Esophagus squamous epithelium (tissue), 5 donors: ENCODE data around the gene MANSC1. TPM values are rescaled to one million over a fixed set of nuclear protein-coding genes. Genes with fewer than 3 reads are reported as not detected.

Experiments used
- DNase-seq: peaks from one replicate; lab custom pipeline; 2025; lab: John Stamatoyannopoulos, UW
- H3K27ac ChIP-seq, 4 donors: fragments of 200-600 bp; sonication (generic); one replicate each; pipeline ENCODE4 v1.5.1; 2016 to 2019; ENCODE audit warnings: mild to moderate bottlenecking in 1 of 4
- H3K27me3 ChIP-seq, 4 donors: fragments of 200-600 bp; sonication (generic); 1 replicate in 3 of 4; 2 replicates in 1 of 4; pipeline versions ENCODE4 v1.5.1 to v1.6.0; 2017 to 2021; ENCODE audit warnings: antibody characterized with exemption in 1 of 4
- H3K36me3 ChIP-seq, 3 donors: fragments of 200-600 bp; sonication (generic); one replicate each; pipeline ENCODE4 v1.5.1; 2016 to 2019
- H3K4me1 ChIP-seq, 3 donors: fragments of 200-600 bp; sonication (generic); one replicate each; pipeline ENCODE4 v1.5.1; 2017 to 2019
- H3K4me3 ChIP-seq, 4 donors: fragments of 200-600 bp; sonication (generic); 1 replicate in 3 of 4; 2 replicates in 1 of 4; pipeline ENCODE4 v1.5.1; 2016 to 2019; ENCODE audit warnings: mild to moderate bottlenecking in 2 of 4, moderate library complexity in 1 of 4
- H3K9me3 ChIP-seq, 3 donors: fragments of 200-600 bp; sonication (generic); one replicate each; pipeline ENCODE4 v1.5.1; 2016 to 2019
- POLR2A ChIP-seq, 4 donors: fragments of 450-650 bp; IDR thresholded peaks; one replicate each; pipeline ENCODE4 v1.6.1; 2017; ENCODE audit warnings: antibody characterized with exemption in 4 of 4, mild to moderate bottlenecking in 4 of 4, moderate library complexity in 3 of 4
- WGBS, 2 donors: methylation state at CpG; one replicate each; pipeline ENCODE4 v1.1.5; 2018; 5-methylcytosine and 5-hydroxymethylcytosine counted together
- intact Hi-C: fragments of 100-400 bp; cut with DNase I; formaldehyde crosslinking; loops from one replicate; pipeline ENCODE4 v1.15.0; 2022
- total RNA-seq, 4 donors: library from RNA; depleted of rRNA; stranded (reverse); fragments of >200 nt; gene quantifications; one replicate each; pipeline ENCODE4 v1.1.0, GENCODE V29; 2016
- TF ChIP-seq, protein P1 (sequence below), 6 experiments: fragments of 450-650 bp in 4 of 6; fragments of 200-600 bp in 2 of 6; sonication (generic) in 2 of 6; IDR thresholded peaks; one replicate each; pipeline ENCODE4 v1.5.1; 2016 to 2019; ENCODE audit warnings: antibody characterized with exemption in 6 of 6, mild to moderate bottlenecking in 4 of 6, moderate library complexity in 4 of 6
- donor health status: DM: yes; HTN: yes; CAD: no.

Gene MANSC1
- total RNA-seq, 4 donors from 2014 or later = 22.5 to 59.0 (median 47.7) TPM

DNA sequence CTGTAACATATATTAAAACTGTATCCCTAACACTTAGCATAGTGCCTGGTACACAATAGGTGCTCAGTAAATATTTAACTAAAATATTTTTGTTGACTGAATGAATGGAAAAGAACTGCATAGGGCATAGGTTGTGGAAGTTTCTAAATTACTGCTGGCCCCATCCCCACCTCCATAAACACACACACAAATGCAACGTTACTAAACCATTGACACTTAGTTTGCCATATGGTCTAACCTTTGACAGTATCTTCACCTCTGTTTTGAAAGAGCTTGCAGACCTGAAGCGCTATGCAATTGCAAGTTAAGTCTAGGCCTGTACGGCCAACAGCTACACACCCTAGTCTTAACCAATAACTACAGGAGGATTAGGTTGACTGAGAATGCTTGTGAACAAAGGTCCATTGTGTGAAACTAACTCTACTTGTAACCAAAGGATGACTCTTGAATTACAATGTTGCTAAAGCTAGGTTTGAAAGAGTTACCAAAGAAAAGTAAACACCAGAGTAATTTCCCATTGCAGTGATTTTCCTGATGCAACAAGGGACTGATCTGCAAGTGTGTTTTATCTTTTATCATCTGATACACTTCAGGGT, 924 bp upstream of the MANSC1 start:
- intact Hi-C loops = no loop called here
- 53 to 61% methylated on average over 3 of the region's 3 CpGs for WGBS, 2 donors
- Histone ChIP-seq H3K27ac (peak overlapping the region; percentile 85 to 96 (median 92)), H3K4me3 (peak overlapping the region in 3 of 4 donors; percentile 80 to 92 (median 80)), H3K36me3 (peaks cover 0 to 4% (median 0%) of the 10 kb centered on the region in 3 donors), H3K9me3 (no peaks in the 10 kb centered on the region), H3K4me1 (peaks cover 7 to 41% (median 10%) of the 10 kb centered on the region in 3 donors), H3K27me3 (no peaks in the 10 kb centered on the region)
- TF ChIP-seq, protein P1, sequence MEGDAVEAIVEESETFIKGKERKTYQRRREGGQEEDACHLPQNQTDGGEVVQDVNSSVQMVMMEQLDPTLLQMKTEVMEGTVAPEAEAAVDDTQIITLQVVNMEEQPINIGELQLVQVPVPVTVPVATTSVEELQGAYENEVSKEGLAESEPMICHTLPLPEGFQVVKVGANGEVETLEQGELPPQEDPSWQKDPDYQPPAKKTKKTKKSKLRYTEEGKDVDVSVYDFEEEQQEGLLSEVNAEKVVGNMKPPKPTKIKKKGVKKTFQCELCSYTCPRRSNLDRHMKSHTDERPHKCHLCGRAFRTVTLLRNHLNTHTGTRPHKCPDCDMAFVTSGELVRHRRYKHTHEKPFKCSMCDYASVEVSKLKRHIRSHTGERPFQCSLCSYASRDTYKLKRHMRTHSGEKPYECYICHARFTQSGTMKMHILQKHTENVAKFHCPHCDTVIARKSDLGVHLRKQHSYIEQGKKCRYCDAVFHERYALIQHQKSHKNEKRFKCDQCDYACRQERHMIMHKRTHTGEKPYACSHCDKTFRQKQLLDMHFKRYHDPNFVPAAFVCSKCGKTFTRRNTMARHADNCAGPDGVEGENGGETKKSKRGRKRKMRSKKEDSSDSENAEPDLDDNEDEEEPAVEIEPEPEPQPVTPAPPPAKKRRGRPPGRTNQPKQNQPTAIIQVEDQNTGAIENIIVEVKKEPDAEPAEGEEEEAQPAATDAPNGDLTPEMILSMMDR (IDR thresholded peaks at IDR 0.05) = no peak
- TF ChIP-seq POLR2A (IDR thresholded peaks at IDR 0.05) = no peak
- no peak for DNase-seq

DNA sequence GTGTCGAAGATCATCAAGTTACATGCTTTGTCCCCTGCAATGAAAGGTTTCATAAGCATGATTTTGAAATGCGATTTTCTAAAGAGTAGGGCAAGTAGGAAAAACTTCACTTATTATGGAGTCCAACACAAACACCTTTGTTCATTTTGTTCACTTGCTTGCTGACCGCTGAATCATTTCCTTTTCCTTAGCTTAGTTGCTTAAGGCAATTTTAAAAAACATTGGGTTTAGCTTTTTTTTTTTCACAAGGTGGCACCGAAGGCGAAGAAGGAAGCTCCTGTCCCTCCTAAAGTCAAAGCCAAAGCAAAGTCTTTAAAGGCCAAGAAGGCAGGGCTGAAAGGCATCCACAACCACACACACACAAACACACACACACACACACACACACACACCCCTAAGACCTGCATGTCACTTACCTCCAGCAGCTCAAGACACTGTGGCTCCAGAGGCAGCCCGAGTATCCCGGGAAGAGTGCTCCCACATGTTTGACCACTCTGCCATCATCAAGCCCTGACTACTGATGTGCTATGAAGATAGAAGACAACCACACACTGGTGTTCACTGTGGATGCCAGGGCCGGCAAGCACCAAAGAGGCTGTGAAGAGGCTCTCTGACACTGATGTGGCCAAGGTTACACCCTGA, 11.4 kb downstream of the MANSC1 start:
- H3K4me1 ChIP-seq = peaks cover 0 to 24% (median 7%) of the 10 kb centered on the region in 3 donors
- WGBS, 2 donors = 57 to 61% methylated on average over 7 to 8 of the region's 8 CpGs
- TF ChIP-seq, protein P1 (IDR thresholded peaks at IDR 0.05) = no peak
- peak overlapping the region in 2 of 4 donors; percentile 2 to 36 for H3K4me3 ChIP-seq
- no peaks in the 10 kb centered on the region for H3K9me3 ChIP-seq
- H3K27ac ChIP-seq = peak overlapping the region; percentile 39 to 71 (median 52)
- peaks cover 0 to 75% (median 6%) of the 10 kb centered on the region in 3 donors for H3K36me3 ChIP-seq
- no peaks in the 10 kb centered on the region for H3K27me3 ChIP-seq
- intact Hi-C loops = loop anchor here (10.0 kb wide), 1 partner anchor 254 kb away; no protein-coding TSS in a partner anchor
- no peak for DNase-seq

DNA sequence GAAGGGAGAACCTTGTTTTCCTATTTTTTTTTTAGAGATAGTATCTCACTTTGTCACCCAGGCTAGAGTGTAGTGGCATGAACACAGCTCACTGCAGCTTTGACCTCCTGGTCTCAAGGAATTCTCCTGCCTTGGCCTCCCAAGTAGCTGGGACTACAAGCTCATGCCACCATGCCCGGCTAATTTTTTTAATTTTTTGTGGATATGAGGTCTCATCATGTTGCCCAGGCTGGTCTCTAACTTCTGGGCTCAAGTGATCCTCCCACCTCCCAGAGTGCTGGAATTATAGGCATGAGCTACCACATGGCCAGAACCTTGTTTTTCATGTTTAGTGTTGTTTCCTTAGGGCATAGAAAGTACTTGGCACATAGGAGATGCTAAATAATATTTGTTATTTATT, 13.5 kb downstream of the MANSC1 start:
- H3K4me1 ChIP-seq = peaks cover 0 to 46% (median 15%) of the 10 kb centered on the region in 3 donors
- H3K4me3 ChIP-seq = no peak overlapping the region
- DNase-seq = no peak
- H3K27me3 ChIP-seq = no peaks in the 10 kb centered on the region
- 83 to 100% methylated on average over 1 of the region's 1 CpG for WGBS, 2 donors
- no peak for TF ChIP-seq POLR2A (IDR thresholded peaks at IDR 0.05)
- TF ChIP-seq, protein P1 (IDR thresholded peaks at IDR 0.05) = no peak
- H3K9me3 ChIP-seq = no peaks in the 10 kb centered on the region
- H3K27ac ChIP-seq = no peak overlapping the region
- intact Hi-C loops = loop anchor here (10.0 kb wide), 1 partner anchor 252 kb away; no protein-coding TSS in a partner anchor
- H3K36me3 ChIP-seq = peaks cover 0 to 59% (median 1%) of the 10 kb centered on the region in 3 donors

DNA sequence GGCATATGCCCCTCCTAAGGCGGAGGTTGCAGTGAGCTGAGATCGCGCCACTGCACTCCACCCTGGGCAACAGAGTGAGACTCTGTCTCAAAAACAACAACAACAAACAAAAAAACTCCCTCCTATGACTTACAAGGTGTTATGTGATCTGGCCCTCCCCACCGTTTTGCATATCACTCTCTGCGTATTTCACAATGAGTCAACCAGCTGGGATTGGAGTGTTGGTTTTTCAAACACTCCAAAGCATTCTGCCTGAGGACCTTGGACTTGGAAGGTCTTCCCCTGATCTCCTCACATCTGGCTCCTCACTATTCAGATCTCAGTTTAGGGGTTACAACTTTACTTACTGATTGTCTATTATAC, 14.0 kb downstream of the MANSC1 start:
- H3K27me3 ChIP-seq = no peaks in the 10 kb centered on the region
- TF ChIP-seq POLR2A (IDR thresholded peaks at IDR 0.05) = no peak
- TF ChIP-seq, protein P1 (IDR thresholded peaks at IDR 0.05) = no peak
- peaks cover 0 to 54% (median 0%) of the 10 kb centered on the region in 3 donors for H3K36me3 ChIP-seq
- intact Hi-C loops = loop anchor here (10.0 kb wide), 1 partner anchor 251 kb away; no protein-coding TSS in a partner anchor
- no peaks in the 10 kb centered on the region for H3K9me3 ChIP-seq
- H3K4me1 ChIP-seq = peaks cover 0 to 49% (median 15%) of the 10 kb centered on the region in 3 donors
- H3K4me3 ChIP-seq = no peak overlapping the region
- DNase-seq = no peak
- 75 to 88% methylated on average over 5 of the region's 5 CpGs for WGBS, 2 donors
- H3K27ac ChIP-seq = no peak overlapping the region
